CD8-positive, alpha-beta memory T cell (primary cell): ENCODE results near the gene EMX1. TPM values are rescaled to one million over a fixed set of nuclear protein-coding genes. Genes with fewer than 3 reads are reported as not detected.

Source experiments
- CTCF ChIA-PET: fragments of 350-600 bp; sonication (Branson Sonifier 250); formaldehyde crosslinking; loops from one replicate; lab custom pipeline; 2021; ENCODE audit warnings: antibody characterized with exemption; lab: Charles Lee
- POLR2A ChIA-PET: fragments of 350-600 bp; sonication (Branson Sonifier 250); formaldehyde crosslinking; loops from one replicate; lab custom pipeline; 2021; ENCODE audit warnings: antibody characterized with exemption; lab: Charles Lee
- DNase-seq, 5 donors: peaks; one replicate each; pipeline versions ENCODE4 v3.0.0 to v3.0.0-alpha.2; 2020 to 2022; ENCODE audit warnings: mixed read lengths in 1 of 5
- H3K27ac ChIP-seq: one replicate; pipeline ENCODE4 v1.7.0; 2013; ENCODE audit warnings: low read depth, mild to moderate bottlenecking, low read length, moderate library complexity
- H3K27me3 ChIP-seq: 2 replicates; pipeline ENCODE4 v1.7.0; 2013; ENCODE audit warnings: low read length, mild to moderate bottlenecking; ENCODE audit not compliant: insufficient read depth, poor library complexity, severe bottlenecking
- H3K36me3 ChIP-seq: 2 replicates; pipeline ENCODE4 v1.7.0; 2013; ENCODE audit warnings: mild to moderate bottlenecking, low read length, moderate library complexity; ENCODE audit not compliant: insufficient read depth
- H3K4me1 ChIP-seq: 2 replicates; pipeline ENCODE4 v1.7.0; 2013; ENCODE audit warnings: mild to moderate bottlenecking, low read length, moderate library complexity; ENCODE audit not compliant: insufficient read depth
- H3K4me3 ChIP-seq: 2 replicates; pipeline ENCODE4 v1.7.0; 2013; ENCODE audit warnings: mild to moderate bottlenecking, low read length
- H3K9me3 ChIP-seq: 2 replicates; pipeline ENCODE4 v1.7.0; 2013; ENCODE audit warnings: mild to moderate bottlenecking, low read length
- H3K27ac Mint-ChIP-seq, 8 donors: one replicate each; pipeline ENCODE4 v1.8.0; 2020 to 2021; ENCODE audit warnings: mixed read lengths in 8 of 8, mild to moderate bottlenecking in 6 of 8, inconsistent platforms in 3 of 8, moderate library complexity in 3 of 8
- H3K27me3 Mint-ChIP-seq, 2 donors: one replicate each; pipeline ENCODE4 v1.8.0; 2020 to 2021; ENCODE audit warnings: mixed read lengths in 2 of 2, mild to moderate bottlenecking in 1 of 2, moderate library complexity in 1 of 2
- H3K36me3 Mint-ChIP-seq, 3 donors: one replicate each; pipeline ENCODE4 v1.8.0; 2020 to 2021; ENCODE audit warnings: mixed read lengths in 3 of 3, inconsistent platforms in 1 of 3, mild to moderate bottlenecking in 1 of 3
- H3K4me1 Mint-ChIP-seq, 3 donors: one replicate each; pipeline ENCODE4 v1.8.0; 2020 to 2021; ENCODE audit warnings: mixed read lengths in 3 of 3, inconsistent platforms in 1 of 3, mild to moderate bottlenecking in 1 of 3
- H3K4me3 Mint-ChIP-seq, 7 donors: one replicate each; pipeline ENCODE4 v1.8.0; 2020 to 2021; ENCODE audit warnings: mixed read lengths in 7 of 7, mild to moderate bottlenecking in 6 of 7, moderate library complexity in 4 of 7, inconsistent platforms in 2 of 7
- H3K9me3 Mint-ChIP-seq, 5 donors: one replicate each; pipeline ENCODE4 v1.8.0; 2020 to 2022; ENCODE audit warnings: mixed read lengths in 5 of 5, mild to moderate bottlenecking in 3 of 5, moderate library complexity in 2 of 5, inconsistent platforms in 1 of 5
- polyA plus RNA-seq: library from polyadenylated mRNA; unstranded; fragments of 300-500 nt; fragmentation: Illumina TruSeq; gene quantifications from one replicate; pipeline ENCODE4 v1.2.3, GENCODE V29; 2021
- total RNA-seq, 2 experiments: library from RNA; stranded (reverse); gene quantifications; one replicate each; pipeline ENCODE4 v1.2.3, GENCODE V29; 2021

Gene EMX1
- total and polyA plus RNA-seq, 3 experiments from 2014 or later, result 0.57 to 0.82 TPM; not detected in 1

DNA sequence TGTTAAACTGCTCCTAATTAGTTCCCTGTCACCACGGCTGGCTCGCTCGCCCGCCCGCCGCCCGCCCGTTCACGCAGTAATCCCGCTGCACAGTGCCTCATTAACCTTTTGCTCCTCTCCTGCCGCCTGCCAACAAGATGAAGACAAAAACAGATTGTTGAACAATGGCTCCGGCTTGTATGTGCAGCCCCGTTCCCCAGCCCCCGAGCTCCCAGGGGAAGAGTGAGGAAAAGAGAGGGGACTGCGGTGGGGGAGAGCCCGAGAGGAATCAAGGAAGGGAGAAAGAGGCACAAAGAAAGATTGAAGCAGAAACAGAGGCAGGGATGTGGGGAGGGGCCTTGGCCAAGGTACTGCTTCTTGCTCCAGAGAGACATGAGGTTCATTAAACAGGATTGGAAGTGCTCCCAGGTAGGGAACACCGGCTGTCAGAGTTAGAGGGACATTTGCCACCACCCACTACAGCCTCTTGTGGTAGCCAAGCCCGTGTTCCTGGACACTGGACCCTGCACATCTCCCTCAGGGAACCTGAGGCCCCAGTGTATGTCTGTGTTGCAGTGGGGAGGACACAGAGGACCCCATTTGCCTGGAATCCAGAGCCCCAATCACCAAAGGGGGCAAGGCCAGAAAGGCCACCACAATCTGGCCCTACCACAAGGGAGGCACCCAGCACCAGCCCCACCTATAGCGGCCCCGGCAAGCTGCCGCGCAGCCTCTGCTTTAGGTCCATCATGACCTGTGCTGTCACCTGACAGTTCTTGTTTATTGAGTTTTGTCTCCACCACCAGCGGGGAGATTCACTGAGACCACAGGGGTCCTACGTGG is 38.1 kb downstream of the EMX1 start:
- no peaks in the 10 kb centered on the region for H3K27me3 Mint-ChIP-seq
- no peaks in the 10 kb centered on the region for H3K9me3 Mint-ChIP-seq
- Histone ChIP-seq H3K27ac (no peak overlapping the region), H3K4me1 (peaks cover 18% of the 10 kb centered on the region), H3K9me3 (no peaks in the 10 kb centered on the region), H3K27me3 (no peaks in the 10 kb centered on the region), H3K4me3 (no peak overlapping the region), H3K36me3 (no peaks in the 10 kb centered on the region)
- peaks cover 35 to 43% (median 36%) of the 10 kb centered on the region in 3 donors for H3K4me1 Mint-ChIP-seq
- no peak for DNase-seq
- H3K27ac Mint-ChIP-seq, result peak overlapping the region in 7 of 8 donors; percentile 24 to 99 (median 38)
- ChIA-PET POLR2A (no interaction called here), CTCF (interaction anchor here (0.9 kb wide), 1 partner anchor 10 kb away, joined by 3 read pairs; no protein-coding TSS in a partner anchor)
- H3K4me3 Mint-ChIP-seq, result peak overlapping the region in 6 of 7 donors; percentile 7 to 87 (median 50)
- peaks cover 0 to 6% (median 1%) of the 10 kb centered on the region in 3 donors for H3K36me3 Mint-ChIP-seq

DNA sequence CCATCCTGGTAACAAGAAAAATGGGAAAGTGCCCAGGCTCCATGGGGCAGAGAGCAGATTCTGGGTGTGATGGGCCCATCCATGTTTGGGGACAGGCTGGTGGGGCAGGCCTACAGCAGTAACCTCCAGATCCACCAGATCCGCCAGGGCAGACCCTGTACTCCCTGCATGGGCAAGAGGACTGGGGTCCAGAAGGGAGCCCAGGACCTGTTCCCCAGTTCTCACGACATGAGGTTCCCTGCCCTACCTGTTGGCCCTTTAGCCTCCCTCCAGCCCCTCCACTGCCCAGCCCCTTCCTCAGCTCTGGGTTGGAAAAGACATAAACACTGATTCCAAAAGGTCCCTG is 38.7 kb downstream of the EMX1 start:
- H3K4me1 Mint-ChIP-seq, result peaks cover 35 to 43% (median 36%) of the 10 kb centered on the region in 3 donors
- Histone ChIP-seq H3K4me3 (no peak overlapping the region), H3K36me3 (no peaks in the 10 kb centered on the region), H3K27me3 (no peaks in the 10 kb centered on the region), H3K4me1 (peaks cover 18% of the 10 kb centered on the region), H3K9me3 (no peaks in the 10 kb centered on the region), H3K27ac (no peak overlapping the region)
- H3K36me3 Mint-ChIP-seq, result peaks cover 0 to 6% (median 1%) of the 10 kb centered on the region in 3 donors
- POLR2A ChIA-PET, result no interaction called here
- peak overlapping the region in 1 of 7 donors; percentile 9 for H3K4me3 Mint-ChIP-seq
- DNase-seq, result no peak
- H3K27ac Mint-ChIP-seq, result peak overlapping the region in 2 of 8 donors; percentile 42 to 72
- CTCF ChIA-PET, result no interaction called here
- no peaks in the 10 kb centered on the region for H3K9me3 Mint-ChIP-seq
- no peaks in the 10 kb centered on the region for H3K27me3 Mint-ChIP-seq

DNA sequence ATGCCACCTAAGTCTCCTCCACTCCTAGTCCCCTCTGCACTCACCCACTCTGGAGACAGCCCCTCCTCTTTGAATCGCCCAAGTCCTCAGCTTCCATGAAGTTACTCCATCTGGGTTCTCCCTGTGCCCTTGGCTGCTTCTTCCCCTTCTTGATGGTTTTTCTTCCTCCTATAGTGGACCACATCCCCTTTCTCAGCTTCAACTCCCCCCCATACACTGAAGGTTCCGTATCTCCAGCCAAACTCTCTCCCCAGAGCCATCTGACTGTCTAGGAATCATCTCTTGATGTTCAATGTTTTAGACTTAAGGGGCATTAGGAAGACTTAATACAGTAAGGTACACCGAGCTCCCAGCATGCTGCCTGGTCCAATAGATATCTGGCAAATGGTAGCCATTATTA is 39.6 kb downstream of the EMX1 start:
- no peak overlapping the region for H3K4me3 ChIP-seq
- H3K9me3 ChIP-seq, result no peaks in the 10 kb centered on the region
- POLR2A ChIA-PET, result no interaction called here
- no peaks in the 10 kb centered on the region for H3K36me3 ChIP-seq
- H3K27me3 ChIP-seq, result no peaks in the 10 kb centered on the region
- H3K36me3 Mint-ChIP-seq, result peaks cover 0 to 8% (median 3%) of the 10 kb centered on the region in 3 donors
- H3K27ac Mint-ChIP-seq, result peak overlapping the region in 5 of 8 donors; percentile 24 to 82 (median 64)
- H3K9me3 Mint-ChIP-seq, result no peaks in the 10 kb centered on the region
- H3K4me1 Mint-ChIP-seq, result peaks cover 35 to 43% (median 36%) of the 10 kb centered on the region in 3 donors
- CTCF ChIA-PET, result interaction anchor here (1.0 kb wide), 1 partner anchor 17 kb away, joined by 3 read pairs; no protein-coding TSS in a partner anchor
- DNase-seq, result no peak
- H3K4me1 ChIP-seq, result peaks cover 18% of the 10 kb centered on the region
- H3K27me3 Mint-ChIP-seq, result no peaks in the 10 kb centered on the region
- peak overlapping the region in 2 of 7 donors; percentile 1 to 19 for H3K4me3 Mint-ChIP-seq
- H3K27ac ChIP-seq, result no peak overlapping the region

DNA sequence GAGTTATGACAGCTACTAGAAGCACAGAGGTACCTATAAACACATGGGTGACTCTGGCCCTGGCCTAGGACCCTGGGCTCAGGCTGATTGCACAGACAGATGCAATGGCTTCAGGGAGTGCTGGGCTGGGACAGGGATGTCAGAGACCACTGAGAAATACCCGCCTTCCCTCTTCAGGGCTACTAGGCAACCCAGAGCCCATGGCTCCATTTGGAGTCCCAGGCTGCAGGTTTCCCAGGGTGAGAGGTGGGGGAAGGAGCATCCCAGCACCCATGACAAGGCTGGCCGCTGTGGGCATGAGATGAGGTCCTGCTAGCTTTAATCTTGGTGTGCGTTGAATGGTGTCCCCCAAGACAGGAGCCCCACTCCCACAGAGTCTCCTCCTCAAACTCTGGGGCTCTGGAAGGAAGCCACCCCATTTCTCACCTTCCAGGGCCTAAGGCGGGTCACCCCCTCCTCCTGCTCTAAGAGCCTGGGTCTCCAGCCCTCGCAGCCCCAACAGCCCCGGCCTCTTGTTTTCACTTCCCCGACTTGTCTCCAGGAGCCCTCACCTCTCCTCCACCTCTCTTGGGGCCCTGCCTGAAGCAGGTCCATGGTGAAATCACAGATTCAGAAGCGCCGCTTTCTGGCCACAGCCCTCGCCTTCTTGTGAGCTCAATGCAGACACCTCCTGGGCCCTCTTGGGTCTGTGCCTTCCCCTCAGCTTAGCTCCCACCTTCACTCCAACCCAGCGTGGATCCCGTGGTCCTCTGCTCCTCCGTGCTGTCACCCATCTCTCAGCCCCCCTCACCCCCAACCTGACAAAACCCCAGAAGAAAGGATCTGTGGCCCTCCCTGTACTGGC is 41.4 kb downstream of the EMX1 start:
- DNase-seq, result no peak
- Mint-ChIP-seq H3K4me3 (no peak overlapping the region), H3K36me3 (peaks cover 0 to 8% (median 3%) of the 10 kb centered on the region in 3 donors), H3K4me1 (peaks cover 28 to 34% (median 29%) of the 10 kb centered on the region in 3 donors), H3K9me3 (no peaks in the 10 kb centered on the region), H3K27ac (peak overlapping the region in 2 of 8 donors; percentile 52 to 87), H3K27me3 (no peaks in the 10 kb centered on the region)
- CTCF ChIA-PET, result no interaction called here
- no peaks in the 10 kb centered on the region for H3K9me3 ChIP-seq
- peaks cover 12% of the 10 kb centered on the region for H3K4me1 ChIP-seq
- POLR2A ChIA-PET, result no interaction called here
- no peaks in the 10 kb centered on the region for H3K36me3 ChIP-seq
- no peak overlapping the region for H3K4me3 ChIP-seq
- no peaks in the 10 kb centered on the region for H3K27me3 ChIP-seq
- no peak overlapping the region for H3K27ac ChIP-seq

DNA sequence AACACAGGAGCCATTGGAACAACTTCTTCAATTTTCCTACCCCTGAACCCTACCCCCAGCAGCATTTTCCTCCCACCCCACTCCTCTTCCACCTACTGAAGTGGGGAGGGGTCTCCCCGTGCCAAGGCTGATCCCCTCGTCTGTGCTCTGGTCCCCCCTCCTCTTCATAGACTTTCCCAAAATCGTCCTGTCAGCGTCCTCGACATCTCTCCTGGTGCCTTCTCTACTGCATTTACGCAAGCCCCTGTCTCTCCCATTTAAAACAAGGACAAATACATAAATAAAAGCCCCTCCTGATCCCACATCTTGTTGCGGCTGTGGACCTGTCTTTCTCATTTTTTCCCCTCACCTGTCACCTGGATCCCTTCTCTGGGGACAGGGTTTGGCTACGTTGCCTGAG is 42.2 kb downstream of the EMX1 start:
- CTCF ChIA-PET, result no interaction called here

DNA sequence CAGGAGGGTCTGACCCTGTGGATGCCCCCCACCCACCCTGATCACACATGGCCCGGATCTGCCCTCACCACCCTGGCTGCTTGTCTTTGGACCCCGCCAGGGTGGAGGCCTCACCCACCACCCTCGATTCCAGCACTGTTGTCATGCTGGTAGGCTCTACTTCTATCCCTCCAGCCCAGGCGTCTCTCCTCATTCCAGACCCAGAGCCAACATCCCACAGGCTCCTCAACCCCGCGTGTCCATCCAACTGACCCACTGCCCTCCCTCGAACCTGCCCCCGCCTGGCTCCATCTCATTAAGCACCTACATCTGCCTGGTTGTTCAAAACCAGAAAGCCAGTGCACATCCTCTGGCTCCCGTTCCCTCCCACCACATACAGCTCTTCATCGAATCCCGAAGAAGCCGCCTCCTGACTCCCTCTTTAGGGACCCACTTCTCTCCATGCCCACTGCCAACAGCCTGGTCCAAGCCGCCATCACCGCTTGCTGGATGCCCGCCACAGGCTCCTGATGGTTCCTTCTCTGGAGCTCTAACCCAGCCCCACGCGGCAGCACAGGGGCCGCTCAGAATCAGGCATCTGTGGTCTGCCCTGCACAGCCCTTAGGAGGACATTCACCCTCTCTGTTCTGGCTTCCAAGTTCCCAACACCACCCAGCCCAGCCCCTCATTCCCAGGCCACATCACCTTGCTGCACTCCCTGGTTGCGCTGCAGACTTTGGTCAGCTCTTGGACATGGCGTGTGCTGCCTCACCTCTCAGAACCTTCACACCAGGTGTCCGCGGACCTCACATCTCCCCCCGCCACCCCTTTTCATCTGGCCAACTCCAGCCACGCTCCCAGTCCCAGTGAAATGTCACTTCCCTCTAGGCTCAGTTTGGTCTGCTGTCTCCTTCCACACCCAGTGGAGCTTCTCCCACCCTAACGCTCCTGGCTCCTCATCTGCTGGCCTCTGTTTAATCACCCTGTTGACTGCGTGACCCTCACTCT is 43.0 kb downstream of the EMX1 start:
- peaks cover 0 to 8% (median 3%) of the 10 kb centered on the region in 3 donors for H3K36me3 Mint-ChIP-seq
- peak overlapping the region in 1 of 8 donors; percentile 93 for H3K27ac Mint-ChIP-seq
- DNase-seq, result no peak
- Histone ChIP-seq H3K4me3 (no peak overlapping the region), H3K27ac (no peak overlapping the region), H3K9me3 (no peaks in the 10 kb centered on the region), H3K36me3 (no peaks in the 10 kb centered on the region), H3K4me1 (no peaks in the 10 kb centered on the region), H3K27me3 (no peaks in the 10 kb centered on the region)
- peaks cover 13 to 18% (median 15%) of the 10 kb centered on the region in 3 donors for H3K4me1 Mint-ChIP-seq
- POLR2A ChIA-PET, result no interaction called here
- CTCF ChIA-PET, result no interaction called here
- peaks cover 0 to 2% of the 10 kb centered on the region in 2 donors for H3K27me3 Mint-ChIP-seq
- no peak overlapping the region for H3K4me3 Mint-ChIP-seq
- no peaks in the 10 kb centered on the region for H3K9me3 Mint-ChIP-seq

More for the DNA sequence above, 42.2 kb downstream of the EMX1 start:
- Histone ChIP-seq H3K36me3 (no peaks in the 10 kb centered on the region), H3K4me1 (peaks cover 5% of the 10 kb centered on the region), H3K27me3 (no peaks in the 10 kb centered on the region), H3K9me3 (no peaks in the 10 kb centered on the region), H3K27ac (no peak overlapping the region), H3K4me3 (no peak overlapping the region)
- no peak for DNase-seq
- peak overlapping the region in 3 of 8 donors; percentile 15 to 62 (median 52) for H3K27ac Mint-ChIP-seq
- H3K27me3 Mint-ChIP-seq, result peaks cover 0 to 2% of the 10 kb centered on the region in 2 donors
- peaks cover 20 to 26% (median 22%) of the 10 kb centered on the region in 3 donors for H3K4me1 Mint-ChIP-seq
- no peak overlapping the region for H3K4me3 Mint-ChIP-seq
- H3K9me3 Mint-ChIP-seq, result no peaks in the 10 kb centered on the region
- H3K36me3 Mint-ChIP-seq, result peaks cover 0 to 8% (median 3%) of the 10 kb centered on the region in 3 donors
- POLR2A ChIA-PET, result no interaction called here

DNA sequence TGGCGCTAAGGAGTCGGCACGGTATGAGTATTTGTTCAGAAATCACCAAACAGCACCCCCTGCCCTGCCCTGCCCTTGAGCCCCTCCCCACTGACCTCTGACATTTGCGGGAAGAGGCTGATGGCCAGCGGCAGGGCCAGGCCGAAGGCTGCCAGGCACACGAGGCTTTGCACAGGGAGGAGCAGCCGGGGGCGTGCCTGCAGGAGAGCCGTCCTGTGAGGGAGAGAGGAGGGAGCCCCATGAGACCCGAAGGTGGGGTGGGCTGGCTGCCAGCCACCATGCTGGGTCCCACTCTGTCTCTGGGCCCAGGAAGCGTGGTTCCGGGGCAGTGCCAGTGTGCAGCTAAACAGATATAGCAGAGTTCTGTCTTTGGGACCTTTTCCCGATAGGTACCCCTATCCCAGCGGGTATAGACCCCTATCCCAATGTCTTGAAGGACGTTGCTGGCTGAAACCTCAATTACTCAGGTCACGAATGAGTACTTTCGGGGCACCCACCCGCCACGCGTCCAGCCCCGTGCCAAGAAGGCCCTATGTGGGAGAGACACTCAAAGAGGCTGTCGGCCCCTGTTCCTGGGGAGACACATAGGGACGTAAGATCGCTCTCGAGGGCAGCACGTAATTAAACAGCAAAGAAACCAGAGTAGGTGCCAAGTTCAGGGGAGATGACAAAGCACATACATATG is 43.9 kb downstream of the EMX1 start:
- H3K4me3 Mint-ChIP-seq, result no peak overlapping the region
- peaks cover 0 to 8% (median 3%) of the 10 kb centered on the region in 3 donors for H3K36me3 Mint-ChIP-seq
- H3K27me3 Mint-ChIP-seq, result peaks cover 0 to 2% of the 10 kb centered on the region in 2 donors
- Histone ChIP-seq H3K36me3 (no peaks in the 10 kb centered on the region), H3K4me3 (no peak overlapping the region), H3K4me1 (no peaks in the 10 kb centered on the region), H3K9me3 (no peaks in the 10 kb centered on the region), H3K27me3 (no peaks in the 10 kb centered on the region), H3K27ac (no peak overlapping the region)
- no peaks in the 10 kb centered on the region for H3K9me3 Mint-ChIP-seq
- H3K4me1 Mint-ChIP-seq, result peaks cover 12 to 13% (median 12%) of the 10 kb centered on the region in 3 donors
- H3K27ac Mint-ChIP-seq, result peak overlapping the region in 1 of 8 donors; percentile 44
- ChIA-PET CTCF (no interaction called here), POLR2A (no interaction called here)
- no peak for DNase-seq
